ENCODE data around the gene HNRNPF.

The HNRNPF gene

DNA sequence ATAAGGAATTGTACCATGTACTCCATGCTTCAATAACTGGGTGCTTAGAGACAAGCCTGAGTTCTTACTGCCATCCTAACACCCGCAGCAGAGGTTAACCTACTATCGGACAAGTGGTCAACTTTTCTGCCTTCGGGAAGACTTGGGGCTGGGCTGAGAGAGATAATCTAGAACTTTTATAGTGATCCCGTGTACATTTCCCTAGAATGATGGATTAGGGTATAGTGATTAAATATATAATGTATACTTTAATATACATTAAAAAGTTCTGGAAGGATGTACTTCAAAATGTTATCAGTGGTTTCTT lies 12.2 kb upstream of the HNRNPF start:
- DNase-seq = no peak

DNA sequence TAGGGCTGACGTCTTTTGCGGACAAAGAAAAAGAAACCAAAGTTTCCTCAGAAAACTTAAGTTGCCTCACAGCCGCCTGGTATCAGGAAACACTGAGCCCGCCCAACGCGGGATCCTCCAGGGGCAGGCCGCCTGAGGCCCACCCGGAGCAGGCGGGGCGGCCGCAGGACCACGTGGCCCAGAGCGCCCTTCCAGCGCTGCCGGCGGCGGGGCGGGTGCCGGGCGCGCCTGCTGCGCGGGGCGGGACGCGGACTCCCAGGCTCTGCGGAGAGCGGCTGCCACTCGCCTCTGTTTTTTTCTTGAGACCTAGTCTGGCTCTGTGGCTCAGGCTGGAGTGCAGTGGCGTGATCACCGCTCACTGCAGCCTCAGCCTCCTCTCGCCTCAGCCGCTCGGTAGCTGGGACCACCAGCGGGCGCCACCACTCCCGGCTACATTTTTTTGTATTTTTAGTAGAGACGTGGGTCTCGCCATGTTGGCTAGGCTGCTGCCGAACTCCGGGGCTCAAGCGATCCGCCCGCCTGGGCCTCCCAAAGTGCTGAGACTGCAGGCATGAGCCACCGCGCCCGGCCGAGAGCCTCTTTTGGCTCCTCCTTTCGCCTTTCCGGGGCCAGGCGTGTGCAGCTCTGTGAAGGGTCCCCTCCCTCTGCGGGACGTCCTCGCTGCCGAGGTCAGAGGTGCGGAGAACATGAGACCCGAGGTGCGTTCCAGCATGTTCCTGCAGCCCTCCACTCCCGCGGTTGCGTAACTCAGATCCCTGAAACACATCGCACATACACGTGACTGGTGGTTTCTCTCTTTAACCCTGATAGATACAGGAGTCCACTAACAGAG lies 11.6 kb upstream of the HNRNPF start:
- DNase-seq = peak; percentile 85

DNA sequence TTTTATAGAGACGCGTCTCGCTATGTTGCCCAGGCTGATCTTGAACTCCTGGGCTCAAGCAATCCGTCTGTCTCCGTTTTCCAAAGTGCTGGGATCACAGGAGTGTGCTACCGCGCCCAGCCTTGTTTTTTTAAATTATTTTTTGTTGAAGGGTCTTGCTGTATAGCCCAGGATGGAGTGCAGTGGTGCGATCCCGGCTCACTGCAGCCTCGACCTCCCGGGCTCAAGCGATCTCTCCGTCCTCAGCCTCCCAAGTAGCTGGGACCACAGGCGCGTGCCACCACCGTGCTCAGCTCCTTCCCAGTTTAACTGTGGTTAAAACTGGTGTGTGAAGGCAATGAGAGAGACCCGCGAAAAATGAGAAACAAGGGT lies 11.0 kb upstream of the HNRNPF start:
- no peak for DNase-seq

DNA sequence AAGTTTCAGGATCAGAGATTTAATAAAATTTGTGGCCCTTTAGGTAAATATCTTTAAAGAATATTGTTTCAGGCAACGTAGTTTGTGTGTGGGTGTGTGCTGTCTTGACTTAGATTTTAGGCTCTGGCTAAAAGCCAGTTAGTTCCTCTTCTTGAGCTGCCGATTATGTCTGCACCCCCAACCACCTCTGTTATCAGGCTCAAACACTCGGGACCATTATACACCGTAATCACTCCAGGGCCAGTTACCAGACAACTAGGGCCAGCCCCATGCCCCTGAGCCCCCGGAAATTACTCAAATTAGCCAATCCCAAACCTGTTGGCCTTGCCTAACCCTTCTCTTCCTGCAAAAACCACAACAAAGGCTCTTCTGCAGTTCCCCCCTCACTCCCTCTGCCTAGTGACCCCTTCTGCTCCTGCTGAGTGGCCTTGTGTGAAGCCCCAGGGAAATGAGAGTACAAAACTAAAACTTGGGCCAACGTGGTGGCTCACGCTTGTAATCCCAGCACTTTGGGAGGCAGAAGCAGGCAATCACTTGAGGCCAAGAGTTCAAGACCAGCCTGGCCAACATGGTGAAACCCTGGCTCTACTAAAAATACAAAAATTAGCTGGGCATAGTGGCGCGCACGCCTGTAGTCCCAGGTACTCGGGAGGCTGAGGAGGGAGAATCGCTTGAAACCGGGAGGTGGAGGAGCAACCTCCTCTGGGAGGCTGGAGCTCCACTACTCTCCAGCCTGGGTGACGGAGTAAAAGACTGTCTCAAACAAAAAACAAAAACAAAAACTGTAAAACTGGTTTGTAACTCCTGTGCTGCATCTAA lies 9.2 kb upstream of the HNRNPF start:
- DNase-seq = peak; percentile 64

DNA sequence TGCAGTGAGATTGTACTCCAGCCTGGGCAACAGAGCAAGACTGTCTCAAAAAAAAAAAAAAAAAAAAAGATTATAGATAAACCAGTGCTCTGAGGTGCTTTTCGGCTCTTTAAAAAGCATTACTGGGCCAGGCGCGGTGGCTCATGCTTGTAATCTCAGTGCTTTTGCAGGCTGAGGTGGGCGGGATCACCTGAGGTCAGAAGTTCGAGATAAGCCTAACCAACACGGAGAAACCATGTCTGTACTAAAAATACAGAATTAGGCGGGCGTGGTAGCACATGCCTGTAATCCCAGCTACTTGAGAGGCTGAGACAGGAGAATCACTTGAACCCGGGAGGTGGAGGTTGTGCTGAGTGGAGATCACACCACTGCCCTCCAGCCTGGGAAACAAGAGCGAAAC lies 6.6 kb upstream of the HNRNPF start:
- DNase-seq = no peak

DNA sequence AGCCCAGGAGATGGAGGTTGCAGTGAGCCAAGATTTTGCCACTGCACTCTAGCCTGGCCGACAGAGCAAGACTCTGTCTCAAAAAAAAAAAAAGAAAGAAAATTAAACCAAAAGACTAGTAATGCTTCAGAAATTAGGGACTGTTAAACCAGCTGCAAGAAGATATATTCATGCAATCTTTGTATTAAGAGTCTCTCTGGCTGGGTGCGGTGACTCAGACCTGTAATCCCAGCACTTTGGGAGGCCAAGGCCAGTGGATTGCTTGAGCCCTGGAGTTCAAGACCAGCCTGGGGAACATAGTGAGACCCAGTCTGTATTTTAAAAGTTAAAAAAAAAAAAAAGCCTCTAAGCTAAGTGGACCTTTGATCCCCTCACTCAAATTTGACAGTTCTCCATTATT lies 2.5 kb upstream of the HNRNPF start:
- DNase-seq = no peak

DNA sequence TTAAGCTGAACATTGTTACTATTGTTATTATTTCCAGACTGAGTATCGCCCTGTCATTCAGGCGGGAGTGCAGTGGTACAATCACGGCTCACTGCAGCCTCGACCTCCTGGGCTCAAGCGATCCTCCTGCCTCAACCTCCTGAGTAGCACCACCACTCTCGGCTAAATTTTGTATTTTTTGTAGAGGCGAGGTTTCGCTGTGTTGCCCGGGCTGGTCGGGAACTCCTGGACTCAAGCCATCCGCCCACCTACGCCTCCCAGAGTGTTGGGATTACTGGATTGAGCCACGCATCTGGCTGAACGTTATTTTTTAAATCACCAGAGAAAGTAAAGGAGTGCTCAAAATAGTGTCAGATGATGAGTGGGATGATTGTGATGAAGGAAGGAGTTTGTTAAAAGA lies 1.4 kb upstream of the HNRNPF start:
- no peak for DNase-seq

DNA sequence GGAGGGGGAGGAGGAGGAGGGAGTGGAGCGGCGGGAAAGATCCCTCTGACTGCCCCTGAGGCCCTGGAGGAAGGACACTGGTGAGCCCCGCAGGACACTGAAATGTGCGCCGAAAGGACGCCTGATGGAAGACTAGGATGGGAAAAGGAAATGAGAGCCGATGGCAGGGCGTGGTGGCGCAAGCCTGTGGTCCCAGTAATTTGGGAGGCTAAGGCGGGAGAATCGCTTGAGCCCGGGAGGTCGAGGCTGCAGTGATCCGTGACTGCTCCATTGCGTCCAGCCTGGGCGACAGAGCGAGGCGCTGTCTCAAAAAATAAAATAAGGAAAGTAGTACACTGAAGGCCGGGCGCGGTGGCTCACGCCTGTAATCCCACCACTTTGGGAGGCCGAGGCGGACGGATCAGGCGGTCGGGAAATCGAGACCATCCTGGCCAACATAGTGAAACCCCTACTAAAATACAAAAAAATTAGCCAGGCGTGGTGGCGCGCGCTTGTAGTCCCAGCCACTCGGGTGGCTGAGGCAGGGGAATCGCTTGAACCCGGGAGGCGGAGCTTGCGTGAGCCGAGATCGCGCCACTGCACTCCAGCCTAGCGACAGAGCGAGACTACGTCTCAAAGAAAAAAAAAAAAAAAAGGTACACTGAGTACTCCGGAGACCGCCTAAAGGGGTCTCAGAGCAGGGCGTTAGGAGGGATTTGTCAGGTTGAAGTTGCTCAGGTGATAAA lies 561 bp upstream of the HNRNPF start:
- DNase-seq = peak; percentile 78

DNA sequence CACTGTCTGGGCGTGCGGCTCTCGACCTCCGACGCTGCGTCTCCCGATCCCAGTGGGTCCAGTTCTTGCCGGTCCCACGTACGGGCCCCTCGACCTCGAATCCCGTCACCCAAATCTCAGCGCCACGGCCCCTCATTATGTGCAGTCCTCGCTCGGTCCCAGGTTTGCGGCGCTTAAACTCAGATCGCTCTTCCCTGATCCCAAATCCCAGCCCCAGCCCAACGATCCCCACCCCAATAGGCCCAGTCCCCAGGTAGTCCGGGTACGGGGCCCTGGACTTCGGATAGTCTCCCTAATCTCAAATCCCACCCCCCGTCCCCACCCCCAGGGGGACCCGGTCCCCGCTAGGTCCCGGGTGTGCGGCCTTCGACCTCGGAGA lies 666 bp downstream of the HNRNPF start:
- DNase-seq = no peak

DNA sequence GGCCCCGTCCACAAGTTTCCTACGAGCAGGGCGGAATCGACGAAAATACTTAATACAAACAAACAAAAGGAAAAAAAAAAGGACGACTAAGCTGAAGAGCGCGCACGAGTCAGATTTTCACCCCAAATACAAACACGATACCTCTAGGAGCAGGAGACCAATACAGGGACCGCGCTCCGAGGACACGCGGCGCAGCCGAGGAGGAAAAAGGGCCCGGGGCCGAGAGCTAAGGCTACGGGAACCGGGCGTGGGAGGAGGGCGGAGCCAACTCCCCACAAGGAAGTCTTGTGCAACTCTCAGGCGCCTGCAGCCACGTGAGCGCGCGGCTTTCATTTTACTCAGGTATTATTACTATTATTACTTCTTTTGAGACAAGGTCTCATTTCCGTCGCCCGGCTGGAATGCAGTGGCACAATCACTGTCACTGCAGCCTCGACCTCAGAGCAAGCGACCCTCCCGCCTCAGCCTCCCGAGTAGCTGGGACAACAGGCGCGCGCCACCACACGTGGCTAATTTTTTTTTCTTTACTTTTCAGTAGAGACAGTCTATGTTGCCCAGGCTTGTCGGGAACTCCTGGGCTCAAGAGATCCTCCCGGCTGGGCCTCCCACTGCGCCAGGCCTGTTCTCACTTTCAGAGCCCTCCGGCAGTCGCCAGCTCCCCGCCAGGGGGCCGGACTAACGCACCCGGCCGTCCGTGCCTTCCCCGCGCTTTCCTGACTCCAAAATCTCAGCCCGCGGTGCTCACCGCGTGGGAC lies 1.2 kb downstream of the HNRNPF start:
- peak; percentile 83 for DNase-seq

DNA sequence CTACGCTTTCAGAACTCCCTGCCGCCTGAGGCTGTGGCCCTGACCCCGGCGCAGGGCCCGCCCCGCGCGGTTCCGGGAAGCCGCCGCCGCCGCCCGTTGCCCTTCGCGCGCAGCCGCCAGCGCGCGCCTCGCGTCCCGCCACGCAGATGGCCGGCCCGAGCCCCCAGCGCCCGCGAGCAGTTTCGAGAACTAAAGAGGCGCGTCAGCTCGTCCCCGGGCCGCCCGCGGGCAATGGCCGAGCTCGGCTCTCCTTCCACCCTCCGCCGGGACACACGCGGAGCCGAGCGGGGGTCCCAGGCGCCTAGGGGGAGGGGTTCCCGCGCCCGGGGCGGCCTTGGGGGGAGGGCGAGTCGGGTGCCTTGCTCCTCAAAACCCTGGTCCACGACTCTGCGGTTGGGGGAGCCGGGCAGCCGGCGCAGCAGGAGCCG lies 1.8 kb downstream of the HNRNPF start:
- DNase-seq = peak; percentile 39

DNA sequence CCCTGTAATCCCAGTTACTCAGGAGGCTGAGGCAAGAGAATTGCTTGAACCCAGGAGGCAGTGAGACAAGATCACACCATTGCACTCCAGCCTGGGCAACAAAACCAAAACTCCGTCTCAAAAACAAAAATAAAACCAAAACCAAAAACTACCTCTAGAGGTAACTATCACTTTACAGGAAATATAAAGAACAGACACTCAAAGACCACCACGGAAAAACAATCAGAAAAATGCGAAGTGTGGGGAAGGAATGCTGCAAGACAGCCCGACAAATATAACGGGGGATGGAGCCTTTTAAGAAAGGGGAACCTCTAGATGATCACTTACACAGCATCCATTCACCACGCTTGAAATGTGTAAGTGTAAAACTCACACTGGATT lies 4.3 kb downstream of the HNRNPF start:
- DNase-seq = peak; percentile 55

DNA sequence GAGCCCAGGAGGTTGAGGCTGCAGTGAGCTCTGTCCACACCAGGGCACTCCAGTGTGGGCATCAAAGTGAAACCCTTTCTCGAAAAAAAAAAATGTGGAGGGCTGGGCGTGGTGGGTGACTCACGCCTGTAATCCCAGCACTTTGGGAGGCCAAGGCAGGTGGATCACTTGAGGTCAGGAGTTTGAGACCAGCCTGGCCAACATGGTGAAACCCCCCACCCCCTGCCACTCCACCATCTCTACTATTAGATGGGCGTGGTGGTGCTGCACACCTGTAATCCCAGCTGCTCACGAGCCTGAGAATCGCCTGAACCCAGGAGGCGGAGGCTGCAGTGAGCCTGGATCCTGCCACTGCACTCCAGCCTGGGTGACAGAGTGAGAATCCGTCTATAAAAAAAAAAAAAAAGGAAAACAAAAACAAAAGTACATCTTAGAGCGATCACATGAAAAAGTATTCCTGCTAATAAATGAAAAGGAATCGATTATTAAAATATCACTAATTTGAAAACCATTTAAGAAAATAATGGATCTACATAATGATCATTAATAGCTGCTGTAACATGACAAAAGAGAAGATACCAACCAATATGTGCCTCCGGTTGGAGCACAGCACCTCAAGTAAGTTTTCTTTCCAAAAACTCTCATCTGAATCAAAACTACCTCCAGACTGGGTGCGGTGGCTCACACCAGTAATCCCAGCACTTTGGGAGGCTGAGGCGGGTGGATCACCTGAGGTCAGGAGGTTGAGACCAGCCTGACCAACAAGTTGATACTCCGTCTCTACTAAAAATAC lies 4.9 kb downstream of the HNRNPF start:
- DNase-seq = no peak

DNA sequence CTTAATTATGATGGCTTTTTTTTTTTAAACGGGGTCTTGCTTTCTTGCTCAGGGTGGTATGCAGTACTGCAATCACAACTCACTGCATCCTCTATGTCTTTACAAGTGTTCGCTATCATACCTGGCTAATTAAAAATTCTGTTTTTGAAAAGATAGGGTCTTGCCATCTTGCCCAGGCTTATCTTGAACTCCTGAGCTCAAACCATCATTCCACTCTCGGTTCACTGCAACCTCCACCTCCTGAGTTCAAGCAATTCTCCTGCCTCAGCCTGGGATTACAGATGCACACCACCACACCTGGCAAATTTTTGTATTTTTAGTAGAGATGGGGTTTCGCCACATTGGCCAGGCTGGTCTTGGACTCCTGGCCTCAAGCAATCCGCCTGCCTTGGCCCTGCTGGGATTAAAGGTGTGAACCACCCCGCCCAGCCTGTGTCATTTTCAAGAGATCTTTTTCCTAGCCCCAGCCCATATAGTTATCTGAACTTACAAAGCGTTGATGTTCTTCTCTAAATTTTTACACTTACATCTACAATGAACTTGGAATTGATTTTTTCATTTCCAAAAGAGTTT lies 6.0 kb downstream of the HNRNPF start:
- no peak for DNase-seq

DNA sequence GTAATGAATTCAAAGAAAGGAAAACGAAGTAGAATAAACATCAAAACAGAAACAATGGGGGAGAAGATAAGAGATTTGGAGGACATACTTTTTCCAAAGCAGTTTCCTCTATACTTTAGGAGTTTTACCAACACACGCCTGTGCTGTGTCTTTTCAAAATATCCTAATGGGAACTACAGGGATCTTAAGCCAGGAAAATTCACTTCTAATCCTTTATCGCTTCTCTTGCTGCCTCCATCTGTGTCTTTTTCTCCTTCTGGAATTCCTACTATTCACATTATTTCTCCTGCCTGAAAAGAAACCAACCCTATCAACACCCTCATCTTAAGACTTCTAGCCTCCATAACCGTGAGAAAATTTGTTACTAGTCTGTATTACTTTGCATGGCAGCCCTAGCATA lies 6.8 kb downstream of the HNRNPF start:
- DNase-seq = no peak

DNA sequence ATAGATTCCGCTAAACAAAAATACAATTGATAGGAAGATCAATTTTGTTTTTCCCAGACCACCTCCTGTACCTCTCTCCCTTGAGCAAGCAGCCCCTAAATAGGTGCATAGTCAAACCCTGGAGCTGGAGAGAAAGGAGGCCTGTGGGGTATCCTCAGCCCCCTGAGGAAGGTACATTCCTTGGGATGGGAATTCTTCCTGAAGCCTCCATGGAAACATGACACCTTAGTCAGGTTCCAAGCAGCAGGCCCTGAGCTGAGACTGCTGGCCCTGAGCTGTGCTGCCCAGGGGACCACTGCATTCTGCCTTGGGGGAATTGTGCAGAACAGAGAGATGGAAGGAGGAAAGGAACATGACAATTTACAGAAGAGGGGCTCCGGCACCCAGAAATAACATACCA lies 7.4 kb downstream of the HNRNPF start:
- no peak for DNase-seq

DNA sequence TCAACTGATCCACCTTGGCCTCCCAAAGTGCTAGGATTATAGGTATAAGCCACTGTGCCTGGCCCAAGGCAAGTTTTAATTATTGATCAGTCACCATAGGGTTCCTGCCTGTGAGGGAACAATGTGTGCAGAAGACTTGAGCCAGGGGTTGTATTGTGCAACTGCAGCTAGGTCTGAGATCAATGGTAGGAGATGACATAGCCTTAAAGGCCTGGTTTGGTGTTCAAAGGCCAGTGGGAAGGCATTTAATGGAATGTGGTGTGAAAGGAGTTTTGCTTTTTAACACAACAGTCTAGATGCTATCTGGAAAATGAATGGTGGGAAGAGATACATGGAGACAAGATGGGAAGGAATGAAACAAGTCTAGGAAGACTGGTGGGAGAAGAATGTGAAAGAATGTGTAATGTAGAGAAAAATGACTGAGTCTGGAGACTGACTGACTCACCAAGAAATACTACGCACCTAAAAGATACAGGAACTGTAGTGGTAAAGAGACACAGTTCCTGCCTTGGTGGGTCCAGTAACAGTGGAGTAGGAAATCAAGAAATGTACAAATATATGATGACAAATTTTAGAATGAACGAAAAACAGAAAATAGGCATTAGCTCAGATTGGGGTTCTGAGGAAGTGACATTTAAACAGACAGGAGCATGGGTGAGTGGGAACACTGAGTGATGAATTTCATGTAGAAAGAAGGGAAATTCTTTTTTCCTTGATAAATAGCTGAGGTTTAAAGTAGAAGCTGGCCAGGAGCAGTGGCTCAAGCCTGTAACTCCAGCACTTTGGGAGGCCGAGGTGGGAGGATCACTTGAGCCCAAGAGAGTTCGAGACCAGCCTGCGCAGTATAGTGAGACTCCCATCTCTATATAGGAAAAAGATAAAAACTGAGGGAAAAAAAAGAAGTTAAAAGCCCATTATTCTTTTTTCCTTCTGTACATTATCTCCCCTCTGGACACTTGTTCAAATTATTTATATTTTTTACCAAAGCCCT lies 9.4 kb downstream of the HNRNPF start:
- peak; percentile 59 for DNase-seq

DNA sequence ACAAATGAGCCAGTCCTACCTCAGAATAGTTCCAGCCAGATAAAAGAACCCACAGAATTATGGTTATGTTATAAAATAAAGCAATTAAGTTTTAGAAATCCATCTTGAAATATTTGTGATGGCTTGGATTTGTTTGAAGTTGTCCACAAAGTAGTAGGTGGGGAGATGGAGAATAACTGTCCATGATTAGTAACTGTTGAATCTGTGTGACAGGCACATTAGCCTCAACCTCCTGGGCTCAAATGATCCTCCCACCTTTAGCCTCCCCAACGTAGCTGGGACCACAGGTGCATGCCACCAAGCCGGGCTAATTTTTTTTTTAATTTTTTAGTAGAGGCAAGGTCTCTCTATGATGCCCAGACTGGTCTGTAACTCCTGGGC lies 10.1 kb downstream of the HNRNPF start:
- DNase-seq = no peak

DNA sequence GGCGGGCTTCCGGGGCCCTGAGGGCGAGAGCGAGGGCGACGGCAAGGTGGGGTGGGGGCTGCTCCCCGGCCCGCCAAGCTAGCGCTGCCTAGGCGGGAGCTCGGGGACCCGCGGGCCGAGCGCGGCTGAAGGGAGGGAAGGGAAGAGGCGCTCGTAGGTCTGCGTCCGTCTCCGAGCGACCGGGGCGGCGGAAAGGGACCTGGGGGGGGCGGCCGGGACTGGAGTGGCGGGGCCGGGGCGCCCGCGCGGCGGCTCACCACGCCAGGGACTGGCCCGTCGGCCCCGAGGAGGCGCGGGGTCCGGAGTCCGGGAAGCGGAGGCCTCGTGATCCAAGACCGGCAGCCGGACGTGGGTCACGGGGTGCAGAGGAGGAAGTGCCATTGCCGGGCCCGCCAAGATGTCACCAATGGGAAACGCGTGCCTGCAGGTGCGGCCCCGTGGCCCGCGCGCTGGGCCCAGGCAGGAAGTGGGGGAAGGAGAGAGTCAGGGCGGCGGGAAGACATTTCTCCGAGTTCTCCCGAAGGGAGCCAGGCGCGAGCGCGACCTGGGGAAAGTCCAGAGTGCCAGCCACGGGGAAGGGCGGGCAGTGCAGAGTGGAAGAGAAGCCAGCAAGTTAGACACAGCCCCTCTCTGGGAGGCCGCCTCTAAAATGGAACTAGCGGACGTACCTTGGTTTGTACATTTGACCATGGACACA lies 11.9 kb downstream of the HNRNPF start:
- peak; percentile 67 for DNase-seq

Measured in CD4-positive, alpha-beta T cell treated with Interleukin-4 for 4 hours (primary cell).